NCI-H2196 (cell line): ENCODE data around the gene N4BP3.

Experiments
- DNase-seq: peaks from one replicate; lab custom pipeline; 2025; ENCODE audit not compliant: unreplicated experiment; lab: John Stamatoyannopoulos, UW

N4BP3 gene

GRCh38 chr5:178147406-178147805, 34.1 kb downstream of the N4BP3 start:
- no peak for DNase-seq

DNA sequence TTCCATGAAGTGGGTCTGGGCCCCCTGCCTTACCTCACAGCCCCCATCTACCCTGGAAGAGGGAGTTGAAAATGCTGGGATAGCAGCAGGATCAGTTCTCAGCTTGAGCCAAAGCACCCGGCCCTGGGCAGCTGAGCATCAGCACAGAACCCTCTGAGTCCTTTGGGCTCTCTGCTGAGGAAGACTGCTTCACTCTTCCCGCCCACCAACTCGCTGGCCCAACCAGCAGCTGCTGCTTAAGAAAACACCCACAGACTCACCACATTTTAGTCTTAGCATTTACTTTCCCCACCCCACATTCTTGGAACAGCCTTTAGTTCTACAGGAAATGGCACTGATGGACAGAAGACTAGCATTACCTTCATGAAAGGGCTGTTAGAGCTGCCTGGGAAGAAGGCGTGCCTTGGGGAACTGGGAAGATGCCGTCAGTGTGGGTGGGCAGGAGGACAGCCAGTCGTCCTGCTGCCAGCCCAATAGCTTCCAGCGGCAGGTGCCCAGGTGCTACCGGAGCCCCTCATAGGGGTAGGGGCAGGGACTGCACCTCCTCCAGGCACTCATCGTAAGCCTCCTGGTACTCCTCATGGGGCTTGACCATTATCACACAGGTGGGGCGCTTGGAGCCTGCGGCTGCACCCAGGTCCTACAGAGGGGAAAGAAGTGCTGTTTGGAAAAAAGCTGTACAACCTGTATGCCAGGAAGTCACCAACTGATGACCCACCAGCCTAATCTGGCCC, 36.0 kb downstream of the N4BP3 start:
- no peak for DNase-seq

GRCh38 chr5:178150977-178151734, 37.8 kb downstream of the N4BP3 start:
- DNase-seq, result no peak

DNA sequence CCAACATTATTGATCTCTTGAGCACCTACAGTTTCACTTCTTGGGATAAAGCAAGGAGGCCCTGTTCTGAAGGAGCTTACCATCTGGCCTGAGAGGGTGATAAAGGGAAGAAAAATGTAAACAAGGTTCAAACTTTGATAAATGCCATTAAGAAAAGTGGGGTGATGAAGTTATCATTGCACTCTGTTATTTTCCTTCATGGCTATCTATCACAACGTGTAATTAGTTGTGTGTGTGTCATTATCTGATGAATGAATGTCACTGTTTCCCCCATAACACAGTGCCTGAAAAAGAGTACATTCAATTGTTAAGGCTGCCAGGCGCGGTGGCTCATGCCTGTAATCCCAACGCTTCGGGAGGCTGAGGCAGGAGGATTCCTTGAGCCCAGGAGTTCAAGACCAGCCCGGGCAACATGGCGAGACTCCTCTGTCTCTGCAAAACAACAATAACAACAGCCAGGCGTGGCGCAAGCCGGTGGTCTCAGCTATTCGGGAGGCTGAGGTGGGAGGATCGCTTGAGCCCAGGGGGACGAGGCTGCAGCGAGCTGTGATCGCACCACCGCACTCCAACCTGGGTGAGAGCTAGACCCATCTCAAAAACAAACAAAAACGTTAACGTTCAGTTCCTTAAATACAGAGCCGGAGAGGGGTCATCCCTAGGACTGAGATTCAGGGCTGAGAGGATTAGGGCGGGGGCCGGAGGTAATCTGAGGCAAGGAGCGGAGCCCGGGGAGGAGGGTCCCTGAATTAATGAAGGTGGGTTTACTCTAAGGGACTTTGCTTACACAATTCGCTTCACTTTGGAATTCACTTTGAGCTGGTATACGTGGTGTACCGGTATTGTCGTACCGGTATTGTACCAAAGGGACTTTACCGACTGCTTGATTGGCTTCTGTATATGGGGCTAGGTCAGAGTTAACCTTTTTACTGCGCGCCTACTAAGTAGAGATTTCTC, 39.4 kb downstream of the N4BP3 start:
- DNase-seq, result no peak

GRCh38 chr5:178153530-178154340, 40.4 kb downstream of the N4BP3 start, which contains the start of gene NHP2:
Gene NHP2, minus strand, starts transcription at chr5:178153885. Its CDS starts 68 bp downstream, at chr5:178153817.
- peak; percentile 98 for DNase-seq

GRCh38 chr5:178155065-178155464, 41.7 kb downstream of the N4BP3 start:
- no peak for DNase-seq

DNA sequence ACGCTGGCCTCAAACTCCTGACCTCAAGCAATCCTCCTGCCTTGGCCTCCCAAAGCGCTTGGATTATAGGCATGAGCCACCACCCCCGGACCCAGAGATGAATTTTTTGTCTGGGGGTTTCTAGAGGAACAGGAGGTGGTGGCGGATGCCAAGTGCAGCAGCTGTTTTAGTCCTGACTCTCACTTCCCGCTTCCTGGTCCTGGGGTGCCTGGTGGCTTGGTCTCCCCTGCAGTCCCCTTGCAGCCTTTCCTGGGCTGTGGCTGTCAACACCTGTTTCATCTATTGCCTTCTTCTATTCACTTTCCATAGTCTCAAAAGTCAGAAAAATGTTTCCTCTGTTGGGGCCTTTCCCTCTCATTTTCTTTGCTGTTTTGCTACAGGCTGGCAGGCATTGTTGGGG, 46.8 kb downstream of the N4BP3 start:
- DNase-seq, result no peak

- DNase-seq, result no peak
These were observed 49.1 kb downstream of the N4BP3 start for GRCh38 chr5:178162481-178162880.

- peak; percentile 95 for DNase-seq
These were observed 50.7 kb downstream of the N4BP3 start for GRCh38 chr5:178163772-178164735.

DNA sequence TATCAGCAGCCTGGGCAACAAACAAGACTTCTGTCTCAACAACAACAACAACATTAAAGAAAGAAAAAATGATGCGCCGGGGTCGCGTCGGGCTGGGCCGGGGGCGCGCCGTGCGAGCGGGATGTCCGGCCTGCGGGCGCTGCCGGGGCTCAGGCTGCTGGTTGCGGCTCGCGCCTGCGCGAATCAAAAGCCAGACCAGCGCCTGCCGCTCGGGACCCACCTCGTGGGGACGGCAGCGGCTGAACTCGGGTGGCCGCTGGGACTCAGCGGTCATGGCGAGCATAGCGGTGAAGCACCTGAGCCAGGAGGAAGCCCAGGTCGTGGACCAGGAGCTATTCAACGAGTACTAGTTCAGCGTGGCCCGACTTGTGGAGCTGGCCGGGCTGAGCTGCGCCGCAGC, 52.2 kb downstream of the N4BP3 start:
- no peak for DNase-seq

DNA sequence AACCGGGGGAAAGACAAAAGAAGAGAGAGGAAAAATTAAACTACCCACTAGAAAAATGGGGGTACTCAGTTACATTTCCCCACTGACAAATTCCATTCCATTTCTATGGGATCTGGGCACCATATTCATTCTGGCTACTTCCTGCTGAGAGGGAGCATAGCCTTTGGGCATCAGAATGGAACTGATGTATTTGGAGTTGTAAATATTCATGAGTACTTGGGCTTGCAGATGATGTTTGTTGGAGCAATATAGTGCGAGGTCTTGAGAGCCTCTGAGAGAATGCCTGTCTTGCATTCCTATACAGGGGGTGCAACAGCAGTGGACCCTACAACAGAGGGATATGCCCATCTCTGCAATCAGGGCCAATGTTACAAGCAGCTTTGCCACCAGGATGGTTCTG, 57.1 kb downstream of the N4BP3 start:
- no peak for DNase-seq

DNA sequence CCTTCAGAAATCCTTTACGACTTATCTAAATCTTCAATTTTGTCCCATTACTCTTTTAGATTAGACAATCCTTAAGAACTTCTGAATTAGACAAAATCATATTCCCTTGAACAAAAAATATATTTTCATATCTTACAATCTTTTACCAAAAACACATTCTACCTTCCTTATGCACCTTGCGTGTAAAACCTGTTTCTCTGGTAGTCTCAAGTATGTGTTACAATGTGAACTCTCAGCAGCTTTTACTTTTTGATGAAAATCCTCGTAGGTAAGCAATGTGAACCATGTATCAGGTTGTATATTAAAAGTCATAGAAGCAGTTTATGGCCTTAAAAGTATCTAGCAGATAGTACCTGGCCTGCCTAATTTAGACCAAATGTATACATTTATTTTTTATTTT, 61.1 kb downstream of the N4BP3 start:
- no peak for DNase-seq
